Kidney epithelial cell (primary cell): Measurements from ENCODE around the gene SLC22A13. TPM values are rescaled to one million over a fixed set of nuclear protein-coding genes. Genes with fewer than 3 reads are reported as not detected.
"Not testable (repeated sequence)": the region's sequence is repeated elsewhere in the genome, so short reads cannot be mapped to it uniquely, and the experiment has no call there.

Source experiments
- DNase-seq: peaks from one replicate; pipeline ENCODE4 v3.0.0-alpha.2; 2010; ENCODE audit warnings: low read depth
- H3K27me3 ChIP-seq: 2 replicates; pipeline ENCODE4 v1.6.0; 2011; ENCODE audit warnings: low read length; ENCODE audit not compliant: control insufficient read depth, insufficient read depth
- H3K36me3 ChIP-seq: 2 replicates; pipeline ENCODE4 v1.5.1; 2011; ENCODE audit warnings: low read length; ENCODE audit not compliant: control insufficient read depth, insufficient read depth
- H3K4me3 ChIP-seq: 2 replicates; pipeline ENCODE4 v1.5.1; 2011; ENCODE audit warnings: low read depth, mild to moderate bottlenecking, control low read depth, low read length
- total RNA-seq: library from RNA; depleted of rRNA; stranded (reverse); fragments of >200 nt; gene quantifications from 2 replicates; pipeline ENCODE4 v1.2.3, GENCODE V29; 2015
- TF ChIP-seq, protein P1 (sequence below): IDR thresholded peaks from 2 replicates; pipeline ENCODE4 v1.5.1; 2011; ENCODE audit warnings: mild to moderate bottlenecking, moderate library complexity, low read length, control low read depth, inconsistent platforms; ENCODE audit not compliant: insufficient read depth, poor library complexity, severe bottlenecking

The SLC22A13 gene
- total RNA-seq, 1 donor from 2014 or later, result not detected

DNA sequence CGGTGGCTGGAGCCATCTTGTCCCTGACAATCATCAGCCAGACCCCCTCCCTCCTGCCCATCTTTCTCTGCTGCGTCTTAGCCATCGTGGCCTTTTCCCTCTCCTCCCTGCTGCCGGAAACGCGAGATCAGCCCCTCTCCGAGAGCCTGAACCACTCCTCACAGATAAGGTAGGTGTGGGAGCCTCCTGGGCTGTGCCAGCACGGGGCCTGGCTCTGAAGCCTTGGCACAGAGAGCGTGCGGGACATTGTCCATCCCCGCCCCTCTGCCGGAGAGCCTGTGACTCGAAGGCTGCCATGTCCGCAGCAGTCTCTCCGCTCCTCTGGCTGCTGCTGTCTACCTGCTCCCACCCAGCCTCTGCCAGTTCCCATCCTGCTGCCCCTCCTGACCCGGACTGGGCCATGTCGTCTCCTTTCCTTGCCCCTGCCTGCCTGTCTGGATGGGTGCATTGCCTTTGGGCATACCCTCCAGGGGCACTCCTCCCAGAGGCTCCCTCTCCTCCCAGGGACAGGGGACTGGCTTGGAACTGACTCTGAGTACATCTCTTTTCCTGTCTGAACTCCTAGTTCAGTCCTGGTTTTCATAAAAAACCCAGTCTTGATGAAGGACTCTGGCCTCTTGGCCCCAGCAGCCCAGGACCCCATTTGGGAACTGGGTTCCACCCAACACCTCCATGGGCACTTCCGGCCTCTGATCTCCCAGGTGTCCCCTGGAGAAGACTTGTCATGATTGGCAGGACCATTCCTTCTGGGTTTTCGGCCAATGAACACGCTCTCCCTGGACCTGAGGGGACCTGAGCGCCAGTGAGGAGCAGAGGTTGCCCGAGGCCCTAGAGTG lies 51.0 kb downstream of the SLC22A13 start:
- no peaks in the 10 kb centered on the region for H3K36me3 ChIP-seq
- no peak overlapping the region for H3K4me3 ChIP-seq
- peaks cover 3% of the 10 kb centered on the region for H3K27me3 ChIP-seq
- TF ChIP-seq, protein P1, sequence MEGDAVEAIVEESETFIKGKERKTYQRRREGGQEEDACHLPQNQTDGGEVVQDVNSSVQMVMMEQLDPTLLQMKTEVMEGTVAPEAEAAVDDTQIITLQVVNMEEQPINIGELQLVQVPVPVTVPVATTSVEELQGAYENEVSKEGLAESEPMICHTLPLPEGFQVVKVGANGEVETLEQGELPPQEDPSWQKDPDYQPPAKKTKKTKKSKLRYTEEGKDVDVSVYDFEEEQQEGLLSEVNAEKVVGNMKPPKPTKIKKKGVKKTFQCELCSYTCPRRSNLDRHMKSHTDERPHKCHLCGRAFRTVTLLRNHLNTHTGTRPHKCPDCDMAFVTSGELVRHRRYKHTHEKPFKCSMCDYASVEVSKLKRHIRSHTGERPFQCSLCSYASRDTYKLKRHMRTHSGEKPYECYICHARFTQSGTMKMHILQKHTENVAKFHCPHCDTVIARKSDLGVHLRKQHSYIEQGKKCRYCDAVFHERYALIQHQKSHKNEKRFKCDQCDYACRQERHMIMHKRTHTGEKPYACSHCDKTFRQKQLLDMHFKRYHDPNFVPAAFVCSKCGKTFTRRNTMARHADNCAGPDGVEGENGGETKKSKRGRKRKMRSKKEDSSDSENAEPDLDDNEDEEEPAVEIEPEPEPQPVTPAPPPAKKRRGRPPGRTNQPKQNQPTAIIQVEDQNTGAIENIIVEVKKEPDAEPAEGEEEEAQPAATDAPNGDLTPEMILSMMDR, result no peak
- no peak for DNase-seq

GRCh38 chr3:38317192-38317759 lies 51.7 kb downstream of the SLC22A13 start:
- Histone ChIP-seq H3K4me3 (no peak overlapping the region), H3K36me3 (no peaks in the 10 kb centered on the region), H3K27me3 (peaks cover 3% of the 10 kb centered on the region)
- TF ChIP-seq, protein P1, result no peak
- DNase-seq, result no peak

GRCh38 chr3:38318766-38319671 lies 53.4 kb downstream of the SLC22A13 start:
- Histone ChIP-seq H3K4me3 (no peak overlapping the region), H3K36me3 (no peaks in the 10 kb centered on the region), H3K27me3 (peaks cover 3% of the 10 kb centered on the region)
- TF ChIP-seq, protein P1, result no peak
- no peak for DNase-seq

DNA sequence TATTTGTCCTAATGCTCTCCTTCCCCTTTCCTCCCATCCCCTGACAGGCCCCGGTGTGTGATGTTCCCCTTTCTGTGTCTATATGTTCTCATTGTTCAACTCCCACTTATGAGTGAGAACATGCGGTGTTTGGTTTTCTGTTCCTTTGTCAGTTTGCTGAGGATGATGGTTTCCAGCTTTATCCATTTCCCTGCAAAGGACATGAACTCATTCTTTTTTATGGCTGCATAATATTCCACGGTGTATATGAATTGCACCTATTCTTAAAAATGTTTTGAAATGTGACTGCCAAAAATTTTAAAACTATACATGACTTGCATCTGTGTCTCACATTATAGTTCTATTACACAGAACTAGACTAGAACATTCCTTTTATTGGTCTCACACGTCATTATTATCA lies 55.0 kb downstream of the SLC22A13 start:
- not testable (repeated sequence) for H3K27me3 ChIP-seq, H3K36me3 ChIP-seq, H3K4me3 ChIP-seq, DNase-seq

GRCh38 chr3:38323060-38323459 lies 57.4 kb downstream of the SLC22A13 start:
- H3K4me3 ChIP-seq, result no peak overlapping the region
- TF ChIP-seq, protein P1, result no peak
- DNase-seq, result no peak
- H3K27me3 ChIP-seq, result no peaks in the 10 kb centered on the region
- H3K36me3 ChIP-seq, result no peaks in the 10 kb centered on the region

GRCh38 chr3:38325256-38325655 lies 59.6 kb downstream of the SLC22A13 start:
- TF ChIP-seq, protein P1, result no peak
- H3K27me3 ChIP-seq, result no peaks in the 10 kb centered on the region
- no peak for DNase-seq

More at GRCh38 chr3:38325256-38325655, 59.6 kb downstream of the SLC22A13 start:
- no peaks in the 10 kb centered on the region for H3K36me3 ChIP-seq
- H3K4me3 ChIP-seq, result no peak overlapping the region
